GM21360 (cell line): Measurements from ENCODE around the gene ADAMTS1.
"Not testable (repeated sequence)": the region's sequence is repeated elsewhere in the genome, so short reads cannot be mapped to it uniquely, and the experiment has no call there.

Experiments used
- ATAC-seq: cut with Tn5 transposase; IDR thresholded peaks from one replicate; pipeline ENCODE4 v1.9.1; 2021; ENCODE audit warnings: mild to moderate bottlenecking, moderate library complexity; ENCODE audit not compliant: unreplicated experiment

ADAMTS1 gene

GRCh38 chr21:26845066-26845758 is at the start of gene ADAMTS1:
ADAMTS1 (minus strand) TSS chr21:26845409; CDS start chr21:26844954, 455 bp downstream.
- ATAC-seq = no peak

- no peak for ATAC-seq
Measured at GRCh38 chr21:26892151-26892550, 46.9 kb upstream of the ADAMTS1 start.

- no peak for ATAC-seq
Measured at GRCh38 chr21:26888931-26889330, 43.7 kb upstream of the ADAMTS1 start.

GRCh38 chr21:26888256-26888655 is 43.0 kb upstream of the ADAMTS1 start:
- no peak for ATAC-seq

GRCh38 chr21:26887251-26887650 is 42.0 kb upstream of the ADAMTS1 start:
- no peak for ATAC-seq

GRCh38 chr21:26884436-26884835 is 39.2 kb upstream of the ADAMTS1 start:
- no peak for ATAC-seq

GRCh38 chr21:26883768-26884167 is 38.6 kb upstream of the ADAMTS1 start:
- ATAC-seq = no peak

- no peak for ATAC-seq
Measured at GRCh38 chr21:26881504-26882228, 36.5 kb upstream of the ADAMTS1 start.

GRCh38 chr21:26877018-26877417 is 31.8 kb upstream of the ADAMTS1 start:
- no peak for ATAC-seq

- no peak for ATAC-seq
Measured at GRCh38 chr21:26874347-26874746, 29.1 kb upstream of the ADAMTS1 start.

- no peak for ATAC-seq
Measured at GRCh38 chr21:26865857-26866256, 20.6 kb upstream of the ADAMTS1 start.

- not testable (repeated sequence) for ATAC-seq
Measured at GRCh38 chr21:26856871-26857350, 11.7 kb upstream of the ADAMTS1 start.

- ATAC-seq = not testable (repeated sequence)
Measured at GRCh38 chr21:26854695-26855094, 9.5 kb upstream of the ADAMTS1 start.

GRCh38 chr21:26852423-26852822 is 7.2 kb upstream of the ADAMTS1 start:
- ATAC-seq = no peak

GRCh38 chr21:26851109-26851944 is 6.1 kb upstream of the ADAMTS1 start:
- ATAC-seq = no peak

GRCh38 chr21:26850116-26850643 is 5.0 kb upstream of the ADAMTS1 start:
- no peak for ATAC-seq

GRCh38 chr21:26849428-26850115 is 4.4 kb upstream of the ADAMTS1 start:
- no peak for ATAC-seq

- no peak for ATAC-seq
Measured at GRCh38 chr21:26847921-26848320, 2.7 kb upstream of the ADAMTS1 start.

- no peak for ATAC-seq
Measured at GRCh38 chr21:26847002-26847401, 1.8 kb upstream of the ADAMTS1 start.
